Karpas-422 (cell line): ENCODE measurements around the gene ZNF606. TPM values are rescaled to one million over a fixed set of nuclear protein-coding genes. Genes with fewer than 3 reads are reported as not detected.

ENCODE experiments used
- DNase-seq: peaks from one replicate; pipeline ENCODE4 v3.0.0-alpha.2; 2015
- H2AFZ ChIP-seq: fragments of 200-600 bp; sonication (generic); 2 replicates; pipeline ENCODE4 v1.6.1; 2014; ENCODE audit warnings: antibody characterized with exemption, low read length, mixed read lengths
- H3K27ac ChIP-seq: fragments of 200-600 bp; sonication (generic); 2 replicates; pipeline ENCODE4 v1.5.1; 2014; ENCODE audit warnings: mild to moderate bottlenecking, low read length, moderate library complexity
- H3K27me3 ChIP-seq: fragments of 200-600 bp; sonication (generic); 2 replicates; pipeline ENCODE4 v1.6.1; 2014; ENCODE audit warnings: low read length, mixed read lengths
- H3K36me3 ChIP-seq: fragments of 200-600 bp; sonication (generic); 2 replicates; pipeline ENCODE4 v1.6.1; 2014; ENCODE audit warnings: low read length, mixed read lengths; ENCODE audit not compliant: insufficient read depth
- H3K4me1 ChIP-seq: fragments of 200-600 bp; sonication (generic); 2 replicates; pipeline ENCODE4 v1.6.1; 2014; ENCODE audit warnings: mild to moderate bottlenecking, low read length, mixed read lengths
- H3K4me2 ChIP-seq: fragments of 200-600 bp; sonication (generic); 2 replicates; pipeline ENCODE4 v1.6.1; 2014; ENCODE audit warnings: low read length, low read depth, mild to moderate bottlenecking; ENCODE audit not compliant: poor library complexity, severe bottlenecking
- H3K4me3 ChIP-seq: fragments of 200-600 bp; sonication (generic); 2 replicates; pipeline ENCODE4 v1.5.1; 2014; ENCODE audit warnings: mild to moderate bottlenecking, antibody characterized with exemption, low read length, mixed read lengths
- H3K79me2 ChIP-seq: fragments of 200-600 bp; sonication (generic); 2 replicates; pipeline ENCODE4 v1.6.1; 2014; ENCODE audit warnings: mild to moderate bottlenecking, low read length, mixed read lengths
- H3K9ac ChIP-seq: fragments of 200-600 bp; sonication (generic); 2 replicates; pipeline ENCODE4 v1.6.0; 2014; ENCODE audit warnings: low read length
- H3K9me2 ChIP-seq: fragments of 200-600 bp; sonication (generic), shearing (Covaris generic); replicated peaks from 2 replicates; pipeline ENCODE4 v1.6.0; 2014; ENCODE audit warnings: mild to moderate bottlenecking, low read length, moderate library complexity; ENCODE audit not compliant: insufficient read depth
- H3K9me3 ChIP-seq: fragments of 300-700, 200-600 bp; sonication (generic); 2 replicates; pipeline ENCODE4 v1.6.1; 2014; ENCODE audit warnings: low read length, mixed read lengths
- H4K20me1 ChIP-seq: fragments of 200-600 bp; sonication (generic); 2 replicates; pipeline ENCODE4 v1.6.1; 2014; ENCODE audit warnings: mild to moderate bottlenecking, antibody characterized with exemption, low read length, low read depth; ENCODE audit not compliant: insufficient read depth
- total RNA-seq: library from RNA; depleted of rRNA; stranded (reverse); fragments of >200 nt; shearing (Covaris generic); gene quantifications from 2 replicates; pipeline ENCODE4 v1.2.3, GENCODE V29; 2014; ENCODE audit warnings: low replicate concordance

The ZNF606 gene
- total RNA-seq, 1 experiment from 2014 or later: 7.8 TPM

GRCh38 chr19:58024661-58025060 lies 22.0 kb upstream of the ZNF606 start:
- no peaks in the 10 kb centered on the region for H3K4me1 ChIP-seq
- H3K4me2 ChIP-seq: no peak overlapping the region
- no peak overlapping the region for H3K27ac ChIP-seq
- H3K79me2 ChIP-seq: no peaks in the 10 kb centered on the region
- H3K9me2 ChIP-seq: no peaks in the 10 kb centered on the region
- H3K9me3 ChIP-seq: peaks cover 35% of the 10 kb centered on the region
- DNase-seq: no peak
- no peaks in the 10 kb centered on the region for H3K27me3 ChIP-seq
- H3K9ac ChIP-seq: no peak overlapping the region
- H3K4me3 ChIP-seq: no peak overlapping the region
- no peaks in the 10 kb centered on the region for H3K36me3 ChIP-seq
- H2AFZ ChIP-seq: no peak overlapping the region
- no peaks in the 10 kb centered on the region for H4K20me1 ChIP-seq

GRCh38 chr19:58022283-58022660 lies 19.7 kb upstream of the ZNF606 start:
- no peaks in the 10 kb centered on the region for H4K20me1 ChIP-seq
- no peak for DNase-seq
- no peaks in the 10 kb centered on the region for H3K9me2 ChIP-seq
- no peaks in the 10 kb centered on the region for H3K27me3 ChIP-seq
- H3K4me3 ChIP-seq: no peak overlapping the region
- no peak overlapping the region for H3K9ac ChIP-seq
- H2AFZ ChIP-seq: no peak overlapping the region
- H3K4me2 ChIP-seq: no peak overlapping the region
- H3K79me2 ChIP-seq: no peaks in the 10 kb centered on the region
- no peak overlapping the region for H3K27ac ChIP-seq
- H3K36me3 ChIP-seq: no peaks in the 10 kb centered on the region
- no peaks in the 10 kb centered on the region for H3K4me1 ChIP-seq
- peaks cover 39% of the 10 kb centered on the region for H3K9me3 ChIP-seq

- Histone ChIP-seq H3K4me3 (no peak overlapping the region), H3K27me3 (no peaks in the 10 kb centered on the region), H4K20me1 (no peaks in the 10 kb centered on the region), H3K27ac (no peak overlapping the region), H3K9me3 (peaks cover 42% of the 10 kb centered on the region), H3K4me1 (no peaks in the 10 kb centered on the region), H3K4me2 (no peak overlapping the region), H2AFZ (no peak overlapping the region), H3K36me3 (no peaks in the 10 kb centered on the region), H3K79me2 (no peaks in the 10 kb centered on the region), H3K9ac (no peak overlapping the region), H3K9me2 (no peaks in the 10 kb centered on the region)
- DNase-seq: peak; percentile 48
These were observed 19.1 kb upstream of the ZNF606 start for GRCh38 chr19:58021541-58022282.

- no peak for DNase-seq
- no peak overlapping the region for H3K4me2 ChIP-seq
- no peaks in the 10 kb centered on the region for H3K9me2 ChIP-seq
- H3K9me3 ChIP-seq: peaks cover 34% of the 10 kb centered on the region
- no peak overlapping the region for H3K9ac ChIP-seq
- H2AFZ ChIP-seq: no peak overlapping the region
- H3K27ac ChIP-seq: no peak overlapping the region
- no peaks in the 10 kb centered on the region for H4K20me1 ChIP-seq
- no peaks in the 10 kb centered on the region for H3K36me3 ChIP-seq
- no peaks in the 10 kb centered on the region for H3K79me2 ChIP-seq
- H3K27me3 ChIP-seq: no peaks in the 10 kb centered on the region
- H3K4me1 ChIP-seq: no peaks in the 10 kb centered on the region
- no peak overlapping the region for H3K4me3 ChIP-seq
These were observed 17.5 kb upstream of the ZNF606 start for GRCh38 chr19:58020129-58020528.

GRCh38 chr19:58014141-58014540 lies 11.5 kb upstream of the ZNF606 start:
- Histone ChIP-seq H3K4me3 (no peak overlapping the region), H3K9ac (no peak overlapping the region), H3K4me1 (no peaks in the 10 kb centered on the region), H3K27ac (no peak overlapping the region), H3K9me2 (no peaks in the 10 kb centered on the region), H3K4me2 (no peak overlapping the region), H2AFZ (no peak overlapping the region), H3K9me3 (peaks cover 18% of the 10 kb centered on the region), H3K79me2 (no peaks in the 10 kb centered on the region), H3K36me3 (no peaks in the 10 kb centered on the region), H4K20me1 (no peaks in the 10 kb centered on the region), H3K27me3 (no peaks in the 10 kb centered on the region)
- DNase-seq: no peak

GRCh38 chr19:58010507-58010906 lies 7.9 kb upstream of the ZNF606 start:
- Histone ChIP-seq H3K27ac (no peak overlapping the region), H3K9me2 (no peaks in the 10 kb centered on the region), H3K4me3 (no peak overlapping the region), H3K9me3 (peaks cover 26% of the 10 kb centered on the region), H4K20me1 (no peaks in the 10 kb centered on the region), H3K36me3 (no peaks in the 10 kb centered on the region), H3K79me2 (no peaks in the 10 kb centered on the region), H3K4me2 (no peak overlapping the region), H3K27me3 (no peaks in the 10 kb centered on the region), H3K9ac (no peak overlapping the region), H2AFZ (no peak overlapping the region), H3K4me1 (no peaks in the 10 kb centered on the region)
- DNase-seq: no peak

- no peaks in the 10 kb centered on the region for H3K36me3 ChIP-seq
- H3K27ac ChIP-seq: no peak overlapping the region
- no peak overlapping the region for H3K9ac ChIP-seq
- H3K79me2 ChIP-seq: no peaks in the 10 kb centered on the region
- H3K4me2 ChIP-seq: no peak overlapping the region
- peaks cover 26% of the 10 kb centered on the region for H3K9me3 ChIP-seq
- no peaks in the 10 kb centered on the region for H3K27me3 ChIP-seq
- no peak overlapping the region for H2AFZ ChIP-seq
- H3K9me2 ChIP-seq: no peaks in the 10 kb centered on the region
- H3K4me1 ChIP-seq: no peaks in the 10 kb centered on the region
- H3K4me3 ChIP-seq: no peak overlapping the region
- no peak for DNase-seq
- no peaks in the 10 kb centered on the region for H4K20me1 ChIP-seq
These were observed 7.2 kb upstream of the ZNF606 start for GRCh38 chr19:58009666-58010301.

- H4K20me1 ChIP-seq: no peaks in the 10 kb centered on the region
- no peaks in the 10 kb centered on the region for H3K9me2 ChIP-seq
- H3K9ac ChIP-seq: no peak overlapping the region
- peaks cover 31% of the 10 kb centered on the region for H3K9me3 ChIP-seq
- no peak overlapping the region for H3K4me3 ChIP-seq
- no peak overlapping the region for H2AFZ ChIP-seq
- DNase-seq: no peak
- no peak overlapping the region for H3K4me2 ChIP-seq
- no peaks in the 10 kb centered on the region for H3K36me3 ChIP-seq
- H3K27ac ChIP-seq: no peak overlapping the region
- no peaks in the 10 kb centered on the region for H3K27me3 ChIP-seq
- no peaks in the 10 kb centered on the region for H3K4me1 ChIP-seq
- no peaks in the 10 kb centered on the region for H3K79me2 ChIP-seq
These were observed 6.7 kb upstream of the ZNF606 start for GRCh38 chr19:58009301-58009665.
